Glomerular visceral epithelial cell (primary cell): Measurements from ENCODE around the gene NFE2L1.

ENCODE experiments used
- DNase-seq: peaks from one replicate; pipeline ENCODE4 v3.0.0-alpha.2; 2016; ENCODE audit errors: extremely low spot score

Gene NFE2L1

DNA sequence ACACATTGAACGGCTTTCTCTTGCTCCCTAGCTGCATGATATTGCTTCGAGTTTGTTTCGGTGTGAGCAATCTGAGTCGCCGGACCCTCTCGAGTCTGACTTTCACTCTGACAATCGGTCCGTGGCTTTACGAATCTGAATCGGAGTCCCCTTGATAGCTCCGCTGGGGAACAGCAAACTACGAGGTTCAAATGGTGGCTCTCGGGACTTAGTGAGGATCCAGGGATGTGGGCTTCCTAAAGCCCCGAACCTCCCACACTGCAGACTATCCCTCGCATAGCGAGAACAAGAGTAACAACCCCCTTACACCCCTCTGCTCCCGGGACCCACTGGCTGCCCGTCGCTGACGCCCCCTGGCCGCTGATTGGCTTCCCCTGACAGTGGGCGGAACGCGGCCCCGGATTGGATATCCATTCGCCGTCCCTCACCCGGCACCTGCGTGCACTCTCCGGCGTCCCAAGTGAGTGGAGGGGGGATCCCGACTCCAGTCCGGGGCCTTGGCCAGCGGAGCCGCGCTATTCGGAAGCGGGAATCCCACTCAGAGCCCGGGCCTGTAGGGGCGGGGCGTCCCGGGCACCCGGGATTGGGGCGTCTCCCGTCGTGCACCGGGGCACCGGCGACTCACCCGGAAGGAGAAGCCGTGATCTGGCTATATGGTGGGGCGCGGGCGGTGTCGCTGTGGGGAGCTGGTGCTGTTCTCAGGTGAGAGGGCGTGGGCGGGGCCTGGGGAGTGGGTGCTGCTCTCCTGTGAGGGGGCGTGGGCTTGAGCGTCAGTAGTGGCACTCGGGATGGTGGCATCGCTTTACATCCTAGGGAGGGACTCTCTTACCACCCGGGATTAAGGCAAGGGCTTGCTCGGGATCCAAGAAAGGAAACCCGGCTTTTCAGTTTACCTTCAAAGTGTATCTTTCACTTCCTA, 59.2 kb downstream of the NFE2L1 start, which contains the start of gene SNX11:
TSS of gene SNX11 (plus strand) at position 630 of the 919 bp plus-strand sequence. CDS start 4,278 bp downstream, outside the sequence.
- DNase-seq: peak; percentile 91

DNA sequence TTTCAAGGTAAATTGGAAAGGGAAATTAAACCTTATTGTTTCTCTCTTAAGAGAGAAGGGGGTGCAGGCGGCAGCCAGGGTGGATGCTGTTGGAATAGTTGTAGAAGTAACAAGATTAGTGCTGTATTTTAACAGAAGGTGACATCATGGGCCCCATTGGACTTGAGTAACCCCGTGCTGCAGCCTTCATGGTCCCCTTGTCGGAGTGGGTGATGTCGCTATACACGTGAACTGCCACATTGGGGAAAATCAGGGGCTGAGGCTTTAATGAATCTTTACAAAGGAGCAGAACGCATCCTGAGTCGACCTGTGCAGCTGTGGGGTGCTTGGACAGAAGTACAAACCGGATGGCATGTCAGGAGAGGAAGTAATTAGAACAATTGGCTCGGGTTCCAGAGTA, 62.6 kb downstream of the NFE2L1 start:
- DNase-seq: no peak
